A673 (cell line): Measurements from ENCODE around the gene NEGR1. TPM values are rescaled to one million over a fixed set of nuclear protein-coding genes. Genes with fewer than 3 reads are reported as not detected.

ENCODE experiments used
- BruUV-seq: library from RNA; stranded (reverse); fragments of 400-500 nt; replicated peaks from 2 replicates; lab custom pipeline; 2021; lab: Mats Ljungman, UMichigan
- CTCF ChIA-PET: fragments of 300-600 bp; sonication (Branson Sonifier 250); formaldehyde crosslinking; loops from one replicate; lab custom pipeline; 2022; ENCODE audit warnings: antibody characterized with exemption; lab: Charles Lee
- POLR2A ChIA-PET: fragments of 300-600 bp; sonication (Branson Sonifier 250); formaldehyde crosslinking; loops from one replicate; lab custom pipeline; 2022; ENCODE audit warnings: antibody characterized with exemption; ENCODE audit not compliant: low non-redundant PET; lab: Charles Lee
- DNase-seq: peaks from one replicate; pipeline ENCODE4 v3.0.0-alpha.2; 2015; ENCODE audit warnings: low spot score
- H3K27ac ChIP-seq: fragments of 200-600 bp; sonication (generic); 2 replicates; pipeline ENCODE4 v1.5.1; 2016; ENCODE audit warnings: mixed run types, low read depth, mild to moderate bottlenecking, mixed read lengths, antibody characterized with exemption, low read length; ENCODE audit not compliant: poor library complexity, severe bottlenecking
- H3K27me3 ChIP-seq: fragments of 200-600 bp; sonication (generic); replicated peaks from 2 replicates; pipeline ENCODE4 v1.6.1; 2017; ENCODE audit warnings: mixed run types, low read depth, mild to moderate bottlenecking, mixed read lengths, antibody characterized with exemption, low read length; ENCODE audit not compliant: insufficient read depth, poor library complexity
- H3K36me3 ChIP-seq: fragments of 200-600 bp; sonication (generic); 2 replicates; pipeline ENCODE4 v1.6.1; 2016; ENCODE audit warnings: mixed run types, mild to moderate bottlenecking, mixed read lengths, antibody characterized with exemption, low read length; ENCODE audit not compliant: insufficient read depth, poor library complexity, severe bottlenecking
- H3K4me1 ChIP-seq: fragments of 200-600 bp; sonication (generic); 2 replicates; pipeline ENCODE4 v1.6.1; 2017; ENCODE audit warnings: mixed run types, mild to moderate bottlenecking, mixed read lengths, antibody characterized with exemption, low read length; ENCODE audit not compliant: insufficient read depth, poor library complexity, severe bottlenecking
- H3K4me3 ChIP-seq: fragments of 200-600 bp; sonication (generic); 2 replicates; pipeline ENCODE4 v1.5.1; 2016; ENCODE audit warnings: low read depth, mixed run types, mild to moderate bottlenecking, mixed read lengths, low read length; ENCODE audit not compliant: poor library complexity, severe bottlenecking
- H3K9me3 ChIP-seq: fragments of 200-600 bp; sonication (generic); 2 replicates; pipeline ENCODE4 v1.6.1; 2016; ENCODE audit warnings: mixed run types, low read depth, mild to moderate bottlenecking, mixed read lengths, antibody characterized with exemption, low read length; ENCODE audit not compliant: poor library complexity, severe bottlenecking
- CTCF ChIP-seq: fragments of 300-800, 200-600 bp; sonication (generic); conservative IDR thresholded peaks from 2 replicates; pipeline ENCODE4 v1.5.1; 2017; ENCODE audit warnings: low read depth, mild to moderate bottlenecking, antibody characterized with exemption, low read length, moderate library complexity, mixed read lengths
- EZH2 ChIP-seq: fragments of 200-600 bp; sonication (generic); IDR thresholded peaks from 2 replicates; pipeline ENCODE4 v1.6.1; 2017; ENCODE audit warnings: borderline replicate concordance, low read depth, mild to moderate bottlenecking, mixed read lengths, antibody characterized with exemption, low read length; ENCODE audit not compliant: poor library complexity, severe bottlenecking
- intact Hi-C: fragments of 100-400 bp; cut with micrococcal nuclease; formaldehyde crosslinking; loops from one replicate; pipeline ENCODE4 v1.10.0; 2022; ENCODE audit not compliant: unreplicated experiment
- total RNA-seq: library from RNA; stranded (reverse); gene quantifications from 2 replicates; pipeline ENCODE4 v1.2.3, GENCODE V29; 2021

The NEGR1 gene
- total RNA-seq, 1 experiment from 2014 or later = 7.6 TPM

DNA sequence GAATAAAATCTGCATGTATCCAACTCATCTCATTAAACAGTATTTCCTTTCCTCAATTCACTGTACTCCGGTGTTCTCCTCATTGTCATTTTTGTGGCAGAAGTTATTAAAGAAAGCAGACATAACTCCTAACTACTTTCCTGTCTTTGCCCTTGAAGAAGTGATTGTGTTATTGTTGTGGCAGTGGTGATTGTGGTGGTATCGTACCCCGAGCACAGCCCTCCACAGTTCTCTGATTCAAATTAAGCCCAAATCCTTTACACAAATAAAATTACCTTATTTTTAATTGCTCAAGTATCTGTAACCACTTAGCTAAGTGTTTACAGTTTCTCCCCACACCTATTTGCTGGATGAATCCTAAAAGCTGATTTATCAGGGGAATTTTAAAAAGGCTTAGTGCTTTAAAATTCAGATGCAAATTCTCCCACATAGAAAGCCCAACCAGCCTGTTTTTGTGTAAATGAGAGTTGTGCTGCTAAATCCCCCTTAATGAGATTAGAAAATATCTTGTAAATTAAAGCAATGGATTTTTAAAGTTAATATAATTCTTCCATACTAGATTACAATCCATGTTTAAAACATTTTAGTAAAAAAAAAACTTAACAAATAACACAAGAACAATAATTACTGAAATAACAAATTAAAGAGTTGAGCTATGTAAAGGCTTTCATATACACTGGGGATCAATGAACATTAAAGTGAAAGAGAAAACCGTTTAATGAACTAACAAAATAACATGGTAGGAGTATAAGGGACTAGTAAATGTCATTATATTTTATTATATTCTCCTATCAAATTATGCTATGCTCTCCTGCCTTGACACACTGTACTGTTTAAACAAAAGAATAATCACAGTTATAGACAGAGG lies 259.0 kb downstream of the NEGR1 start:
- POLR2A ChIA-PET = interaction anchor here (0.6 kb wide), 1 partner anchor 29 kb away, joined by 3 read pairs; no protein-coding TSS in a partner anchor
- no peaks in the 10 kb centered on the region for H3K9me3 ChIP-seq
- peak; percentile 33 for DNase-seq
- no TSS peak for BruUV-seq
- no peak for TF ChIP-seq EZH2
- no peak for TF ChIP-seq CTCF
- intact Hi-C loops = no loop called here
- no peak overlapping the region for H3K27ac ChIP-seq
- peaks cover 13% of the 10 kb centered on the region for H3K4me1 ChIP-seq
- H3K27me3 ChIP-seq = no peaks in the 10 kb centered on the region
- no peaks in the 10 kb centered on the region for H3K36me3 ChIP-seq
- CTCF ChIA-PET = interaction anchor here (0.6 kb wide), 1 partner anchor 15 kb away, joined by 3 read pairs; no protein-coding TSS in a partner anchor
- H3K4me3 ChIP-seq = no peak overlapping the region

- ChIA-PET CTCF (no interaction called here), POLR2A (no interaction called here)
- H3K4me3 ChIP-seq = no peak overlapping the region
- intact Hi-C loops = no loop called here
- no peak for TF ChIP-seq EZH2
- TF ChIP-seq CTCF = no peak
- peaks cover 13% of the 10 kb centered on the region for H3K4me1 ChIP-seq
- H3K36me3 ChIP-seq = no peaks in the 10 kb centered on the region
- H3K27ac ChIP-seq = no peak overlapping the region
- H3K27me3 ChIP-seq = no peaks in the 10 kb centered on the region
- DNase-seq = no peak
- no TSS peak for BruUV-seq
- H3K9me3 ChIP-seq = no peaks in the 10 kb centered on the region
These were observed 263.8 kb downstream of the NEGR1 start for GRCh38 chr1:72018562-72018961.

DNA sequence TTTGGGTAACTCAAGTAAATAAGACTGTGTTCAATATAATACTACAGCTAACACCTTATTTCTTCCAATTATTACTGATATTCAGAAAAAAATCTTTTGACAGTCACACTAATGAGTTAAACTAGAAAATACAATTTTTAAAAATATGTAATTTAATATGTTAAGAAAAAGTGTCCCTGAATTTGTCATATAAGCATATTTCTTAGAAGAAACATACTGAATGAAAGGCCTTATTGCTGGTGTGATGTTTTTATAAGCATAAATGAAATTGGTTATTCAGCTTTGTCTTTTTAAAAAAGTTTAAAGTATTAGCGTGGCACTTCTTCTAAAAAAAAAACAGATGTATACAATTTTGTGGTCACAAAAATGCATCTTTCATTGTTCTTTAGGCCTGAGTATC lies 267.3 kb downstream of the NEGR1 start:
- POLR2A ChIA-PET = no interaction called here
- no peak overlapping the region for H3K27ac ChIP-seq
- BruUV-seq = no TSS peak
- no peaks in the 10 kb centered on the region for H3K27me3 ChIP-seq
- CTCF ChIA-PET = no interaction called here
- no peaks in the 10 kb centered on the region for H3K9me3 ChIP-seq
- no peaks in the 10 kb centered on the region for H3K36me3 ChIP-seq
- peaks cover 12% of the 10 kb centered on the region for H3K4me1 ChIP-seq
- no peak for TF ChIP-seq EZH2
- no peak for DNase-seq
- intact Hi-C loops = no loop called here
- H3K4me3 ChIP-seq = no peak overlapping the region
